Measurements from ENCODE around the gene HOXB1.

Gene HOXB1

GRCh38 chr17:48555258-48556228, 24.7 kb upstream of the HOXB1 start:
- DNase-seq = no peak

GRCh38 chr17:48554412-48555257, 23.8 kb upstream of the HOXB1 start:
- no peak for DNase-seq

- DNase-seq = no peak
Observed at GRCh38 chr17:48553826-48554225, 23.0 kb upstream of the HOXB1 start.

GRCh38 chr17:48553190-48553547, 22.4 kb upstream of the HOXB1 start:
- DNase-seq = no peak

GRCh38 chr17:48552466-48553189, 21.8 kb upstream of the HOXB1 start:
- DNase-seq = no peak

GRCh38 chr17:48551596-48552465, 21.0 kb upstream of the HOXB1 start:
- DNase-seq = no peak

- no peak for DNase-seq
Observed at GRCh38 chr17:48551214-48551555, 20.4 kb upstream of the HOXB1 start.

GRCh38 chr17:48550502-48551213, 19.8 kb upstream of the HOXB1 start:
- no peak for DNase-seq

GRCh38 chr17:48549914-48550501, 19.2 kb upstream of the HOXB1 start:
- DNase-seq = no peak

GRCh38 chr17:48549281-48549630, 18.4 kb upstream of the HOXB1 start:
- DNase-seq = no peak

GRCh38 chr17:48548523-48549280, 17.9 kb upstream of the HOXB1 start:
- no peak for DNase-seq

- no peak for DNase-seq
Observed at GRCh38 chr17:48547808-48548522, 17.2 kb upstream of the HOXB1 start.

- DNase-seq = peak in 1 of 56 donors; percentile 0
Observed at GRCh38 chr17:48546924-48547807, 16.4 kb upstream of the HOXB1 start.

GRCh38 chr17:48546137-48546923, 15.5 kb upstream of the HOXB1 start:
- no peak for DNase-seq

- no peak for DNase-seq
Observed at GRCh38 chr17:48545539-48545938, 14.7 kb upstream of the HOXB1 start.

- no peak for DNase-seq
Observed at GRCh38 chr17:48545022-48545375, 14.2 kb upstream of the HOXB1 start, which contains the start of gene HOXB2. HOXB2 (minus strand) TSS chr17:48545109; CDS start chr17:48544911, 198 bp downstream.
